CD4-positive, alpha-beta T cell treated with Interleukin-4 for 1 hour (primary cell): Measurements from ENCODE around the gene SNRPA.

ENCODE experiments used
- DNase-seq, 2 donors: peaks; one replicate each; pipeline ENCODE4 v3.0.0-alpha.2; 2020 to 2022

SNRPA gene

GRCh38 chr19:40750874-40751537, at the start of gene SNRPA:
Gene SNRPA, plus strand, starts transcription at chr19:40751203. Its CDS starts 206 bp downstream, at chr19:40751409.
- peak; percentile 96 to 97 for DNase-seq

GRCh38 chr19:40701758-40702157, 49.2 kb upstream of the SNRPA start:
- no peak for DNase-seq

GRCh38 chr19:40702337-40703012, 48.5 kb upstream of the SNRPA start:
- no peak for DNase-seq

- no peak for DNase-seq
Observed at GRCh38 chr19:40703029-40703755, 47.8 kb upstream of the SNRPA start.

GRCh38 chr19:40704491-40705361, 46.3 kb upstream of the SNRPA start:
- no peak for DNase-seq

GRCh38 chr19:40705362-40705651, 45.7 kb upstream of the SNRPA start:
- DNase-seq: no peak

- no peak for DNase-seq
Observed at GRCh38 chr19:40705950-40706619, 44.9 kb upstream of the SNRPA start.

- DNase-seq: no peak
Observed at GRCh38 chr19:40707615-40708014, 43.4 kb upstream of the SNRPA start.

GRCh38 chr19:40709817-40710216, 41.2 kb upstream of the SNRPA start:
- no peak for DNase-seq

GRCh38 chr19:40713939-40714338, 37.1 kb upstream of the SNRPA start:
- DNase-seq: no peak

- DNase-seq: peak; percentile 95 to 96
Observed at GRCh38 chr19:40714441-40715299, 36.3 kb upstream of the SNRPA start.

- peak; percentile 59 to 63 for DNase-seq
Observed at GRCh38 chr19:40716031-40716481, 34.9 kb upstream of the SNRPA start.

GRCh38 chr19:40716482-40717324, 34.3 kb upstream of the SNRPA start, which contains the start of the genes COQ8B and ITPKC:
Gene COQ8B, minus strand, starts transcription at chr19:40716886. Its CDS starts 2,254 bp downstream, at chr19:40714632.
Gene ITPKC, plus strand, starts transcription at chr19:40717112. Its CDS starts 24 bp downstream, at chr19:40717136.
- peak; percentile 98 to 99 for DNase-seq

- peak in 1 of 2 donors; percentile 9 for DNase-seq
Observed at GRCh38 chr19:40717325-40717879, 33.6 kb upstream of the SNRPA start.

GRCh38 chr19:40717880-40718773, 32.9 kb upstream of the SNRPA start:
- DNase-seq: no peak

- no peak for DNase-seq
Observed at GRCh38 chr19:40718774-40719391, 32.1 kb upstream of the SNRPA start.

- no peak for DNase-seq
Observed at GRCh38 chr19:40719414-40719894, 31.5 kb upstream of the SNRPA start.

GRCh38 chr19:40721140-40721486, 29.9 kb upstream of the SNRPA start:
- no peak for DNase-seq
